Astrocyte (in vitro differentiated cells and primary cell): ENCODE data around the gene SEC31A.

Experiments used
- CTCF ChIP-seq: IDR thresholded peaks from 2 replicates; pipeline ENCODE4 v1.5.1; 2011; ENCODE audit warnings: low read depth, mild to moderate bottlenecking, inconsistent platforms, low read length, moderate library complexity; ENCODE audit not compliant: insufficient read depth
- EZH2 ChIP-seq: IDR thresholded peaks from 2 replicates; pipeline ENCODE4 v1.6.1; 2012; ENCODE audit warnings: mild to moderate bottlenecking, low read length, inconsistent platforms; ENCODE audit not compliant: insufficient read depth

- no peak for TF ChIP-seq CTCF
- TF ChIP-seq EZH2: no peak
Measured at GRCh38 chr4:82780170-82780751, 110.7 kb downstream of the SEC31A start.
